ENCODE data around the gene OR10AD1. TPM values are rescaled to one million over a fixed set of nuclear protein-coding genes. Genes with fewer than 3 reads are reported as not detected.

The OR10AD1 gene
- total and polyA plus RNA-seq, 9 of the 15 experiments (the other 6 are each of a cell fraction or from before 2014, with no cell fraction given), result not detected

DNA sequence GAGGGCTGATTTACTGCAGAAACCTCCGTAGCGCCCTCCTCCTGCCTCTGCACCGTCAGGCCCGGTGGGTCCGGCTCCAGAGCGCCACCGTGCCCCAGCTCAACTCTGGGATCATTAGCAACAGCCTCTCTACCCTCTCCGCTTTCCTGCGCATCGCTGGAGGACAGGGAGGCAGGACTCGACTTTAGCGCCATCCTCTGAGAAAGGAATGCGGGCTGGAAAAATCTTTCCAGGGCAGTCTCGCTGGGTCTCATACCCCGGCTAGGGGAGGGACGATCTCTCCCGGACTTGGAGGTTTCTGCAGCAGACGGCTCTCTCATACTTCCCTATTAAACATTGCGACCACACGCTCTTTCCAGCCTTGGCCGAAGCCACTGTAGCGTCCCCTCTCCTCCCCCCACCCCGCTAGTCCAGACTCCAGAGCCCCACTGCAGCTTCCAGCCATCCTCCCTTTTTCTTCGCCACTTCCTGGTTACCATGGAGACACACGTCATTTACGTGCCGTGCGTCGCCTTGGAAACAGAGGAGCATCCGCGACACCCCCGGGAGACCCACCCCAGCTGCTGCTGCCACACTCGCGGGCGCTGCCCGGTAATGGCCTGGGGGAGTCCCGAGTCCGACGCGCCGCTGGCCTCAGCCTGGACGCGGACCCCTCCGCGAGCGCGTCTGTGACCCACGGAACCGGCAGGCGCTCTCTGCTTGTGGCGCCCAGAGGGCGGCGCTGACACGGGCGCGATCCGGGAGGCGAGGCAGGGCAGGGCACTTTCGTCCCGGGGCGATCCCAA is 19.8 kb downstream of the OR10AD1 start, which contains the start of gene CCDC184 (continued):
- TF ChIP-seq, protein P1, sequence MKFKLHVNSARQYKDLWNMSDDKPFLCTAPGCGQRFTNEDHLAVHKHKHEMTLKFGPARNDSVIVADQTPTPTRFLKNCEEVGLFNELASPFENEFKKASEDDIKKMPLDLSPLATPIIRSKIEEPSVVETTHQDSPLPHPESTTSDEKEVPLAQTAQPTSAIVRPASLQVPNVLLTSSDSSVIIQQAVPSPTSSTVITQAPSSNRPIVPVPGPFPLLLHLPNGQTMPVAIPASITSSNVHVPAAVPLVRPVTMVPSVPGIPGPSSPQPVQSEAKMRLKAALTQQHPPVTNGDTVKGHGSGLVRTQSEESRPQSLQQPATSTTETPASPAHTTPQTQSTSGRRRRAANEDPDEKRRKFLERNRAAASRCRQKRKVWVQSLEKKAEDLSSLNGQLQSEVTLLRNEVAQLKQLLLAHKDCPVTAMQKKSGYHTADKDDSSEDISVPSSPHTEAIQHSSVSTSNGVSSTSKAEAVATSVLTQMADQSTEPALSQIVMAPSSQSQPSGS (CRISPR knock-in tag; IDR thresholded peaks at IDR 0.05), result no peak
- peak; percentile 50 for TF ChIP-seq ZBTB40 (IDR thresholded peaks at IDR 0.05)
- TF ChIP-seq ZBTB40 (CRISPR knock-in tag; IDR thresholded peaks at IDR 0.05), result no peak
- TF ChIP-seq XRCC5 (IDR thresholded peaks at IDR 0.05; ENCODE audit: low read depth, low read length), result no peak
- TF ChIP-seq BHLHE40 (IDR thresholded peaks at IDR 0.05; ENCODE audit: low read length), result no peak
- TF ChIP-seq CBX2 (IDR thresholded peaks at IDR 0.05; ENCODE audit: insufficient read depth, low read length, poor library complexity, severe bottlenecking), result no peak
- peak; percentile 29 for TF ChIP-seq FIP1L1 (IDR thresholded peaks at IDR 0.05; ENCODE audit: low read depth, low read length, poor library complexity, severe bottlenecking)
- TF ChIP-seq, protein P2, sequence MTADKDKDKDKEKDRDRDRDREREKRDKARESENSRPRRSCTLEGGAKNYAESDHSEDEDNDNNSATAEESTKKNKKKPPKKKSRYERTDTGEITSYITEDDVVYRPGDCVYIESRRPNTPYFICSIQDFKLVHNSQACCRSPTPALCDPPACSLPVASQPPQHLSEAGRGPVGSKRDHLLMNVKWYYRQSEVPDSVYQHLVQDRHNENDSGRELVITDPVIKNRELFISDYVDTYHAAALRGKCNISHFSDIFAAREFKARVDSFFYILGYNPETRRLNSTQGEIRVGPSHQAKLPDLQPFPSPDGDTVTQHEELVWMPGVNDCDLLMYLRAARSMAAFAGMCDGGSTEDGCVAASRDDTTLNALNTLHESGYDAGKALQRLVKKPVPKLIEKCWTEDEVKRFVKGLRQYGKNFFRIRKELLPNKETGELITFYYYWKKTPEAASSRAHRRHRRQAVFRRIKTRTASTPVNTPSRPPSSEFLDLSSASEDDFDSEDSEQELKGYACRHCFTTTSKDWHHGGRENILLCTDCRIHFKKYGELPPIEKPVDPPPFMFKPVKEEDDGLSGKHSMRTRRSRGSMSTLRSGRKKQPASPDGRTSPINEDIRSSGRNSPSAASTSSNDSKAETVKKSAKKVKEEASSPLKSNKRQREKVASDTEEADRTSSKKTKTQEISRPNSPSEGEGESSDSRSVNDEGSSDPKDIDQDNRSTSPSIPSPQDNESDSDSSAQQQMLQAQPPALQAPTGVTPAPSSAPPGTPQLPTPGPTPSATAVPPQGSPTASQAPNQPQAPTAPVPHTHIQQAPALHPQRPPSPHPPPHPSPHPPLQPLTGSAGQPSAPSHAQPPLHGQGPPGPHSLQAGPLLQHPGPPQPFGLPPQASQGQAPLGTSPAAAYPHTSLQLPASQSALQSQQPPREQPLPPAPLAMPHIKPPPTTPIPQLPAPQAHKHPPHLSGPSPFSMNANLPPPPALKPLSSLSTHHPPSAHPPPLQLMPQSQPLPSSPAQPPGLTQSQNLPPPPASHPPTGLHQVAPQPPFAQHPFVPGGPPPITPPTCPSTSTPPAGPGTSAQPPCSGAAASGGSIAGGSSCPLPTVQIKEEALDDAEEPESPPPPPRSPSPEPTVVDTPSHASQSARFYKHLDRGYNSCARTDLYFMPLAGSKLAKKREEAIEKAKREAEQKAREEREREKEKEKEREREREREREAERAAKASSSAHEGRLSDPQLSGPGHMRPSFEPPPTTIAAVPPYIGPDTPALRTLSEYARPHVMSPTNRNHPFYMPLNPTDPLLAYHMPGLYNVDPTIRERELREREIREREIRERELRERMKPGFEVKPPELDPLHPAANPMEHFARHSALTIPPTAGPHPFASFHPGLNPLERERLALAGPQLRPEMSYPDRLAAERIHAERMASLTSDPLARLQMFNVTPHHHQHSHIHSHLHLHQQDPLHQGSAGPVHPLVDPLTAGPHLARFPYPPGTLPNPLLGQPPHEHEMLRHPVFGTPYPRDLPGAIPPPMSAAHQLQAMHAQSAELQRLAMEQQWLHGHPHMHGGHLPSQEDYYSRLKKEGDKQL (CRISPR knock-in tag; IDR thresholded peaks at IDR 0.05; ENCODE audit: borderline replicate concordance), result 0 out of 2 replicates have a peak, but pooled peaks have one; percentile 22
- no peak for TF ChIP-seq ZEB2 (IDR thresholded peaks at IDR 0.05)
- no peak for TF ChIP-seq SIN3A (IDR thresholded peaks at IDR 0.05; ENCODE audit: borderline replicate concordance in 2 of 2, control insufficient read depth in 1 of 2, low read depth in 2 of 2, low read length in 2 of 2)

Measured in K562 (cell line).